ENCODE results near the gene ABCB6.
"Not testable (repeated sequence)": the region's sequence is repeated elsewhere in the genome, so short reads cannot be mapped to it uniquely, and the experiment has no call there.

ABCB6 gene

GRCh38 chr2:219214786-219215185 is 4.0 kb downstream of the ABCB6 start:
- in situ Hi-C loops (cut with MboI; ENCODE audit: low sequenced_read_pairs), result loop anchor here (10.0 kb wide), 1 partner anchor 50 kb away; the partner anchor contains the start of gene NHEJ1

- in situ Hi-C loops (cut with MboI; ENCODE audit: low sequenced_read_pairs), result loop anchor here (10.0 kb wide), 1 partner anchor 49 kb away; the partner anchor contains the start of gene NHEJ1
These were observed 4.6 kb downstream of the ABCB6 start for GRCh38 chr2:219214141-219214540.

- in situ Hi-C loops (cut with MboI; ENCODE audit: low sequenced_read_pairs), result loop anchor here (10.0 kb wide), 1 partner anchor 49 kb away; the partner anchor contains the start of gene NHEJ1
These were observed 5.2 kb downstream of the ABCB6 start for GRCh38 chr2:219213486-219214071.

- in situ Hi-C loops (cut with MboI; ENCODE audit: low sequenced_read_pairs), result loop anchor here (10.0 kb wide), 1 partner anchor 48 kb away; the partner anchor contains the start of gene NHEJ1
These were observed 5.7 kb downstream of the ABCB6 start for GRCh38 chr2:219213026-219213415.

- in situ Hi-C loops (cut with MboI; ENCODE audit: low sequenced_read_pairs), result loop anchor here (10.0 kb wide), 1 partner anchor 46 kb away; the partner anchor contains the start of gene NHEJ1
These were observed 7.8 kb downstream of the ABCB6 start for GRCh38 chr2:219210886-219211362.

- in situ Hi-C loops (cut with MboI; ENCODE audit: low sequenced_read_pairs), result loop anchor here (10.0 kb wide), 1 partner anchor 46 kb away; the partner anchor contains the start of gene NHEJ1
These were observed 8.4 kb downstream of the ABCB6 start for GRCh38 chr2:219210196-219210885.

- in situ Hi-C loops (cut with MboI; ENCODE audit: low sequenced_read_pairs), result loop anchor here (10.0 kb wide), 1 partner anchor 45 kb away; the partner anchor contains the start of gene NHEJ1
These were observed 9.2 kb downstream of the ABCB6 start for GRCh38 chr2:219209236-219210195.

GRCh38 chr2:219207884-219208740 is 10.6 kb downstream of the ABCB6 start:
- in situ Hi-C loops (cut with MboI; ENCODE audit: low sequenced_read_pairs), result no loop called here

GRCh38 chr2:219207134-219207883 is 11.4 kb downstream of the ABCB6 start:
- in situ Hi-C loops (cut with MboI; ENCODE audit: low sequenced_read_pairs), result no loop called here

- in situ Hi-C loops (cut with MboI; ENCODE audit: low sequenced_read_pairs), result no loop called here
These were observed 12.2 kb downstream of the ABCB6 start, which contains the start of gene ZFAND2B for GRCh38 chr2:219206328-219207133. Gene ZFAND2B (plus strand): TSS chr2:219206782. CDS start chr2:219206988, 206 bp downstream.

GRCh38 chr2:219205981-219206327 is 12.8 kb downstream of the ABCB6 start:
- in situ Hi-C loops (cut with MboI; ENCODE audit: low sequenced_read_pairs), result no loop called here

GRCh38 chr2:219205165-219205538 is 13.6 kb downstream of the ABCB6 start:
- in situ Hi-C loops (cut with MboI; ENCODE audit: low sequenced_read_pairs), result no loop called here

GRCh38 chr2:219204425-219205164 is 14.2 kb downstream of the ABCB6 start:
- in situ Hi-C loops (cut with MboI; ENCODE audit: low sequenced_read_pairs), result no loop called here

- in situ Hi-C loops (cut with MboI; ENCODE audit: low sequenced_read_pairs), result not testable (repeated sequence)
These were observed 17.4 kb downstream of the ABCB6 start for GRCh38 chr2:219201331-219201730.

- in situ Hi-C loops (cut with MboI; ENCODE audit: low sequenced_read_pairs), result not testable (repeated sequence)
These were observed 18.0 kb downstream of the ABCB6 start for GRCh38 chr2:219200502-219201326.

- in situ Hi-C loops (cut with MboI; ENCODE audit: low sequenced_read_pairs), result no loop called here
These were observed 19.1 kb downstream of the ABCB6 start for GRCh38 chr2:219199470-219200211.
